Measurements from ENCODE around the gene VMP1. TPM values are rescaled to one million over a fixed set of nuclear protein-coding genes. Genes with fewer than 3 reads are reported as not detected.

Gene VMP1
- total and polyA plus RNA-seq, 2 of the 13 experiments (the other 11 are each of a cell fraction or from before 2014, with no cell fraction given) = 186 to 271 TPM

GRCh38 chr17:59837308-59838051, 130.0 kb downstream of the VMP1 start (continued):
- TF ChIP-seq XBP1 (CRISPR knock-in tag; IDR thresholded peaks at IDR 0.05) = peak; percentile 25
- no peak for TF ChIP-seq ZBTB38 (CRISPR knock-in tag; IDR thresholded peaks at IDR 0.05)
- TF ChIP-seq RARG (CRISPR knock-in tag; IDR thresholded peaks at IDR 0.05; ENCODE audit: low read depth) = peak; percentile 48; the same call in 1 of the 2 replicates
- no peak for TF ChIP-seq NBN (conservative IDR thresholded peaks at IDR 0.05)
- peak; percentile 92 for TF ChIP-seq CEBPB (IDR thresholded peaks at IDR 0.05; ENCODE audit: borderline replicate concordance, low read depth, low read length)
- peak; percentile 84 for TF ChIP-seq IRF2 (CRISPR knock-in tag; IDR thresholded peaks at IDR 0.05)
- no peak; the same call in 1 of the 2 replicates for TF ChIP-seq YEATS4 (CRISPR knock-in tag; IDR thresholded peaks at IDR 0.05; ENCODE audit: borderline replicate concordance)
- TF ChIP-seq PAX8 (CRISPR knock-in tag; IDR thresholded peaks at IDR 0.05; ENCODE audit: borderline replicate concordance) = no peak
- no peak for TF ChIP-seq CHCHD3 (CRISPR knock-in tag; IDR thresholded peaks at IDR 0.05)
- TF ChIP-seq CAMTA2 (CRISPR knock-in tag; IDR thresholded peaks at IDR 0.05; ENCODE audit: borderline replicate concordance) = no peak
- TF ChIP-seq, protein P1, sequence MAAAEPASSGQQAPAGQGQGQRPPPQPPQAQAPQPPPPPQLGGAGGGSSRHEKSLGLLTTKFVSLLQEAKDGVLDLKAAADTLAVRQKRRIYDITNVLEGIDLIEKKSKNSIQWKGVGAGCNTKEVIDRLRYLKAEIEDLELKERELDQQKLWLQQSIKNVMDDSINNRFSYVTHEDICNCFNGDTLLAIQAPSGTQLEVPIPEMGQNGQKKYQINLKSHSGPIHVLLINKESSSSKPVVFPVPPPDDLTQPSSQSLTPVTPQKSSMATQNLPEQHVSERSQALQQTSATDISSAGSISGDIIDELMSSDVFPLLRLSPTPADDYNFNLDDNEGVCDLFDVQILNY (CRISPR knock-in tag; conservative IDR thresholded peaks at IDR 0.05) = no peak
- no peak for TF ChIP-seq ZNF644 (CRISPR knock-in tag; IDR thresholded peaks at IDR 0.05; ENCODE audit: low read depth)
- TF ChIP-seq ZNF775 (CRISPR knock-in tag; IDR thresholded peaks at IDR 0.05; ENCODE audit: borderline replicate concordance) = no peak
- TF ChIP-seq, protein P2, sequence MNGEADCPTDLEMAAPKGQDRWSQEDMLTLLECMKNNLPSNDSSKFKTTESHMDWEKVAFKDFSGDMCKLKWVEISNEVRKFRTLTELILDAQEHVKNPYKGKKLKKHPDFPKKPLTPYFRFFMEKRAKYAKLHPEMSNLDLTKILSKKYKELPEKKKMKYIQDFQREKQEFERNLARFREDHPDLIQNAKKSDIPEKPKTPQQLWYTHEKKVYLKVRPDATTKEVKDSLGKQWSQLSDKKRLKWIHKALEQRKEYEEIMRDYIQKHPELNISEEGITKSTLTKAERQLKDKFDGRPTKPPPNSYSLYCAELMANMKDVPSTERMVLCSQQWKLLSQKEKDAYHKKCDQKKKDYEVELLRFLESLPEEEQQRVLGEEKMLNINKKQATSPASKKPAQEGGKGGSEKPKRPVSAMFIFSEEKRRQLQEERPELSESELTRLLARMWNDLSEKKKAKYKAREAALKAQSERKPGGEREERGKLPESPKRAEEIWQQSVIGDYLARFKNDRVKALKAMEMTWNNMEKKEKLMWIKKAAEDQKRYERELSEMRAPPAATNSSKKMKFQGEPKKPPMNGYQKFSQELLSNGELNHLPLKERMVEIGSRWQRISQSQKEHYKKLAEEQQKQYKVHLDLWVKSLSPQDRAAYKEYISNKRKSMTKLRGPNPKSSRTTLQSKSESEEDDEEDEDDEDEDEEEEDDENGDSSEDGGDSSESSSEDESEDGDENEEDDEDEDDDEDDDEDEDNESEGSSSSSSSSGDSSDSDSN (CRISPR knock-in tag; IDR thresholded peaks at IDR 0.05) = no peak
- no peak for TF ChIP-seq TOPORS (CRISPR knock-in tag; IDR thresholded peaks at IDR 0.05)
- TF ChIP-seq ZNF883 (CRISPR knock-in tag; IDR thresholded peaks at IDR 0.05; ENCODE audit: not compliant biosample characterization) = no peak
- TF ChIP-seq, protein P3, sequence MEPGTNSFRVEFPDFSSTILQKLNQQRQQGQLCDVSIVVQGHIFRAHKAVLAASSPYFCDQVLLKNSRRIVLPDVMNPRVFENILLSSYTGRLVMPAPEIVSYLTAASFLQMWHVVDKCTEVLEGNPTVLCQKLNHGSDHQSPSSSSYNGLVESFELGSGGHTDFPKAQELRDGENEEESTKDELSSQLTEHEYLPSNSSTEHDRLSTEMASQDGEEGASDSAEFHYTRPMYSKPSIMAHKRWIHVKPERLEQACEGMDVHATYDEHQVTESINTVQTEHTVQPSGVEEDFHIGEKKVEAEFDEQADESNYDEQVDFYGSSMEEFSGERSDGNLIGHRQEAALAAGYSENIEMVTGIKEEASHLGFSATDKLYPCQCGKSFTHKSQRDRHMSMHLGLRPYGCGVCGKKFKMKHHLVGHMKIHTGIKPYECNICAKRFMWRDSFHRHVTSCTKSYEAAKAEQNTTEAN (CRISPR knock-in tag; conservative IDR thresholded peaks at IDR 0.05) = peak; percentile 20; the same call in 1 of the 2 replicates
- TF ChIP-seq ZFP62 (CRISPR knock-in tag; IDR thresholded peaks at IDR 0.05) = no peak
- no peak for TF ChIP-seq ZNF484 (CRISPR knock-in tag; IDR thresholded peaks at IDR 0.05; ENCODE audit: borderline replicate concordance, low read depth)
- TF ChIP-seq ZFAT (CRISPR knock-in tag; conservative IDR thresholded peaks at IDR 0.05) = no peak
- TF ChIP-seq GTF3A (CRISPR knock-in tag; conservative IDR thresholded peaks at IDR 0.05) = no peak
- TF ChIP-seq ZNF34 (CRISPR knock-in tag; IDR thresholded peaks at IDR 0.05; ENCODE audit: borderline replicate concordance) = no peak
- no peak for TF ChIP-seq ZNF3 (CRISPR knock-in tag; IDR thresholded peaks at IDR 0.05)
- TF ChIP-seq SKIL (CRISPR knock-in tag; IDR thresholded peaks at IDR 0.05; ENCODE audit: borderline replicate concordance) = peak; percentile 54; the same call in 1 of the 2 replicates
- TF ChIP-seq ZFP36 (IDR thresholded peaks at IDR 0.05; ENCODE audit: borderline replicate concordance, low read depth, low read length, partially characterized antibody) = no peak
